GM21619 (cell line): ENCODE data around the gene AEN.

Experiments
- ATAC-seq: cut with Tn5 transposase; IDR thresholded peaks from one replicate; pipeline ENCODE4 v1.9.1; 2021; ENCODE audit not compliant: unreplicated experiment

The AEN gene

GRCh38 chr15:88649753-88650551 is 28.8 kb downstream of the AEN start:
- no peak for ATAC-seq

DNA sequence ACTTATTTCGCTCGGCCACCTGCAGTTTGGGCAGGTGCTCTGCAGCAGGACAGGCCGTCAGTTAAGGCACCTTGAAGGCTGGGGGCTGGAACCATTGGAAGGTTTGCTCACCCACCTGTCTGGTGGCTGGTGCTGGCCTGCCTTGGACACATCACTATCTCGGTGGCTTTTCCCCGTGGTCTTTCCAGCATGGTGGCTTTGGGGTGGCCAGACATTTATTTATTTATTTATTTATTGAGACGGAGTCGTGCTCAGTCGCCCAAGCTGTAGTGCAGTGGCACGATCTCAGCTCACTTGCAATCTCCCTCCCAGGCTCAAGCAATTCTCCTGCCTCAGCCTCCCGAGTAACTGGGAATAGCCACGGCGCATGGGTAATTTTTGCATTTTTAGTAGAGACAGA is 29.4 kb downstream of the AEN start:
- ATAC-seq = no peak

DNA sequence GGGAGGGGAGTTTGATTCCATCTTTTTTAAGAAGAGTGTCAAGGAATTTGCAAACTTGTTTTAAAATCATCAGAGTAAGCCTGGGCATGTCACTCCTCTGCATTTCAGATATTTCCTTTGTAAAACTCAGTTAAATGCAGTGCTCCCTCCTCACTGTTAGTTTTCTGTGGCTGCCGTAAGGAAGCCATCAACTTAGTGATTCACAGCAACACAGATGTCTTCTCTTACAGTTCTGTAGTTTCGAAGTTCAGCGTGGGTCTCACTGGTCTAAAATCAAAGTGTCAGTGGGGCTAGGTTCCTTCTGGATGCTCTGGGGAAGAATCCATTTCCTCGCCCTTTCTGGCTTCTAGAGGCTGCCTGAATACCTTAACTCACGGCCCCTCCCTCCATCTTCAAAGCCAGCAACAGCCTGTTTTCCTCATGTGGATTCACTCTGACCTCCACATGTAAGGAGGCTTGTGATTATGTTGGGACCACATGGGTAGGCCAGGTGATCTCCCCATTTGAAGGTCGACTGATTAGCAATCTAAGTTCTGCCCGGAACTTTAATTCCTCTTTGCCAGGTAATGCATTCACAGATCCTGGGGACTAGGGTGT is 30.1 kb downstream of the AEN start:
- no peak for ATAC-seq

DNA sequence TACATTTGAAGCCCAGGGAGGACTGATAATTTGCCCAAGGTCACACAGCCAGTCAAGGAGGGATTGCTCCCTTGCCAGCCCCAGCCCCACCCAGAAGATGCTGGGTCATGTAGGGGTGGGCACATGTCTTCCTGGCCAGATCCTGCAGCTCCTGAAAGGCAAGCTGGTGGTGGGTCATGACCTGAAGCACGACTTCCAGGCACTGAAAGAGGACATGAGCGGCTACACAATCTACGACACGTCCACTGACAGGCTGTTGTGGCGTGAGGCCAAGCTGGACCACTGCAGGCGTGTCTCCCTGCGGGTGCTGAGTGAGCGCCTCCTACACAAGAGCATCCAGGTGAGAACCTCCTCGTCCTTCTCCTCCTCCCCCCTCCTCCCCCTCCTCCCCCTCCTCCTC is 30.8 kb downstream of the AEN start:
- no peak for ATAC-seq

- ATAC-seq = no peak
Measured at GRCh38 chr15:88652456-88653199, 31.5 kb downstream of the AEN start.

GRCh38 chr15:88653200-88654064 is 32.3 kb downstream of the AEN start:
- ATAC-seq = no peak

DNA sequence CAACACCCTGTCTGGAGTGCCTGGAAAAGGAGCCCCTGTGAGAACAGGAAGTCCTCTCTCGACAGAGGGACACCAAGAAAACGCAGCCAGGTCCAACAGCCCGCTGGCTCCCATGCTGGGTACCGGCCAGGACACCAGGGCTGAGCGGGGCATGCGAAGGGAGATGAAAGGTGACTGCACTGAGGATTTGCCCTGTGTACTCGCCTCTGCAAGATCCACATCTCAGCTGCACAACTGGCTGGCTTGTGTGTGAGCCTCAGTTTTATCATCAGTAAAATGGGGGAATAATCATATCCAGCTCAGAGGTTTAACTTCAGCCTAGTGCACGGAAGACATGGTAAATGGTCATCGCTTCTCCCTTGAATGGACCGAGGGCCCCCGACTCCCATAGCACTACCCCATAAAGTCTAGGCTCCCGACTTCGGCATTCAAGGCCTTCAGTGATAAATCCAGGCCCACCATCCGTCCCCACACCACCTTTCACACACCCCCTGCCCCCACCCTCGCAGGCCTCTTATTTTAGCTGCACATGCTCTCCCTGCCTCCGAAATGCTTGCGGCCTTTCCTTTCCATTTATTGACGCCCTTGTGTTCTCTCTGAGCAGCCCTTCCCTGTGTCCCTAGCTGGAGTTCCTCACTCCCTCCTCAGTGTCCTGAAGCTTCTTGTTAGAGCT is 33.4 kb downstream of the AEN start:
- no peak for ATAC-seq

DNA sequence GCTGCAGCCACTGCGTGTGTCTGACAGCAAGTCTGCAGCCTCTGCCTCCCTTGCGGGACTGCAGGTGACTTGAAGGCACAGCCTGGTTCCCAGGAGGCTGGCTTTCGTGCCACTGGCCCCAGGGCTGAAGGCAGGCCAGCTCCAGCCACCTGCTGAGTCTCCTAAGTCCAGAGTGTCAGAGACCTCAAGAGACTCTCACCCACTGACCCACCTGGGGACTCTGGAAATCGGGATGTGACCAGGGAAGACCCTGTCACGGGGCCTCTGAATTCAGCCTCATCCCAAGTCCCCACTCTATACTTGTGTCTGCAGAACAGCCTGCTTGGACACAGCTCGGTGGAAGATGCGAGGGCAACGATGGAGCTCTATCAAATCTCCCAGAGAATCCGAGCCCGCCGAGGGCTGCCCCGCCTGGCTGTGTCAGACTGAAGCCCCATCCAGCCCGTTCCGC is 34.0 kb downstream of the AEN start:
- ATAC-seq = no peak

DNA sequence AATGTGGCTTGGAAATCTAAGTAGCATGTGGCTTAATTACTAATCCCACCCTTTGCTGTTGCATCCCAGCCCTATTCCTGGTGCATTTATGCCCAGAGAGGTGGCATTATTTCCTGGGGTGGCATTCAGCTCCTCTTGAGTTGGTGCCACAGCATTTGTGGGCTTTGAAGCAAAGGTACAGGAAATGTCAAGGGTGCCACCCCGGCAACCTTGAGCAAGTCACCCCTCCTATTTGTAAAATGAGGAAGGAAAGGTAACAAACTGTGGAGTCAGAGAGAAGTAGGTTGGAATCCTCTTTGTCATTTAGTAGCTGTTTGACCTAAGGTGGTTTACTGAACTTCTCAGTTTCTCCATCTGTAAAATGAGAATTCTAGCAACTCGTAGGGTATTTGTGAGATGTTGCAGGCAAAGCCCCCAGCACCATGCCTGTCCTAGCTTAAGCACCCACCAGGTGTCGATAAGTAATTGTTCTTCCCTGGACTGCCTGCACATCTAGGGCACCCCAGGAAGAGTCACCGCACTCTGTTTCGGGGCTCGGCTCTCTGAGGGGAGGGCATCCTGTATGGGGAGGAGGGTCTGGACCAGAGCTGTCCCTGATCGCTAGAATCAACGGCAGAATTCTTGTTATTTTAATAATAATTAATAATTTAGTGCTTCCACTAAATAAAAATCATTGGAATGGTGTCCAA is 34.8 kb downstream of the AEN start:
- no peak for ATAC-seq

- peak; percentile 90 for ATAC-seq
Measured at GRCh38 chr15:88656760-88657221, 35.7 kb downstream of the AEN start.

DNA sequence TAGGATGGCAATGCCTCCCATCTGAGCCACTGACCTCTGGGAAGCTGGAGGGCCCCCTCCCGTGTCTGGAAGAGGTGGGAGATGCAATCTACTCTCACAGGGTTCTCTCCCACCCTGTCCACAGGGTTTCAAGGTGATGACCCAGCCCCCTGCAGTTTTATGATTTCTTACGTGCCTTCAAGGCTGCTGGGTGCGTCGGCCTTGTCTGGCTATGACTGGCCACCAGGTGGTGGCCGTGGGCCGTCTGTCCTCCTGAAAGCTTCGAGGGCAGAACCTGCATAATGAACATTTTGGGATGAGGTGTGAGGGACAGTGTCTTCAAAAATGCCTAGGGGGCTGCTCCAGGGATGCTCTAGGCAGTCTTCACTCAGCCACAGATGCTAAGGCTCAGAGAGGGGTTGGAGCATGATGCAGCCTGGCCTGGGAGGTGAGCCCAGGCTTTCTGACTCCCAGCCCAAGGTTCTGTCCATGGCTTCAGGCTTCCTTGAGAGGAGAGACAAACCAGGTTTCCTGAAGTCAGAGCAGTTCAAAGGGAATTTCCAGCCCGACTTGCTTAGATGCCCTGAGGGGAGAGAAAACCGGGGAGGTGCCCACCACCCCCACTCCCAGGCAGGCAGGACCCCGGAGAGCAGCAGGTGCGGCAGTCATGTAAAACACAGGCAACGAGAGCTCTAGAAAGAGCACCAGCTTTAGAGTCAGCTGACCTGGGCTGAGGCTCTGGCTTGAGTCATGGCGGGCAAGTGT is 36.4 kb downstream of the AEN start:
- no peak for ATAC-seq

DNA sequence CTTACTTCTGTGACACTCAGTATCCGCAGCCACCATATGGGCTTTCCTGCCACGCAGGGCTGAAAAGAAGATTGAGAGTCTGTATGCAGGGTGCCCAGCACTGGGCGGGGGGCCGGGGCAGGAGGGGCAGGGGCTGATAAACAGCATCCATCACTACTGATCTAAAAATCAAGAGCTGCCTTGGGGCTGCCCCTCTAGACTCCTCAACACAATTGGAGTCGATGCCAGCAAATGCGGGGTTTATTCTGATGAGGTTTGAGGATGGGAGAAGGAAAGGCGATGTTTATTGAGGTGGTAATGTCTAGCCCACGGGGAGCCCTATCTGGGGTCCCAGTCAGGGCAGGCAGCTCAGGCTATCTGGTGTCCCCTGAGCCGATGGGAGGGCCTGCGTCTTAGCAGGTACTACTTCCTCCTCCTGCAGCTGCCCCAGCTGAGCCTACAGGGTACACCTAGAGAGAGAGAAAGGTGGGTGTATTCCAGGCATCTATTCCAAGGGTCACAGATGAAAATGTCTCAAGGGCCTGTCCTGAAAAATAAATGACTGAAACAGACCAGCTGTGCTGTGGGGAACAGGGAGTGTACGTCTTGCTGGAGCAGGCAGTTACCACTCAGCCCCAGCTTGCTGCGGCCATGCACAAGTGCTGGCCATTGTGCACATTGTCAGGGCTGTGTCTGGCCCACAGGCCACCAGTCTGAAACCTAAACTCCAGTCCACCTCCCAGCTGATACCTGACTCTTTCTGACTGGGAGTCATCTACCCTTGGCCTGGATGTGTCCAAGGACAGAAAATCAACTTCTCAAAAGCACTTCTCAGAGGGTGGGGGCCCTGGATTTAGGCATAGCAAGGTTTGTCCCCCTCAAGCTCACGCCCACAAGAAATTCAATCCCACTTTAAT is 37.2 kb downstream of the AEN start:
- ATAC-seq = no peak

DNA sequence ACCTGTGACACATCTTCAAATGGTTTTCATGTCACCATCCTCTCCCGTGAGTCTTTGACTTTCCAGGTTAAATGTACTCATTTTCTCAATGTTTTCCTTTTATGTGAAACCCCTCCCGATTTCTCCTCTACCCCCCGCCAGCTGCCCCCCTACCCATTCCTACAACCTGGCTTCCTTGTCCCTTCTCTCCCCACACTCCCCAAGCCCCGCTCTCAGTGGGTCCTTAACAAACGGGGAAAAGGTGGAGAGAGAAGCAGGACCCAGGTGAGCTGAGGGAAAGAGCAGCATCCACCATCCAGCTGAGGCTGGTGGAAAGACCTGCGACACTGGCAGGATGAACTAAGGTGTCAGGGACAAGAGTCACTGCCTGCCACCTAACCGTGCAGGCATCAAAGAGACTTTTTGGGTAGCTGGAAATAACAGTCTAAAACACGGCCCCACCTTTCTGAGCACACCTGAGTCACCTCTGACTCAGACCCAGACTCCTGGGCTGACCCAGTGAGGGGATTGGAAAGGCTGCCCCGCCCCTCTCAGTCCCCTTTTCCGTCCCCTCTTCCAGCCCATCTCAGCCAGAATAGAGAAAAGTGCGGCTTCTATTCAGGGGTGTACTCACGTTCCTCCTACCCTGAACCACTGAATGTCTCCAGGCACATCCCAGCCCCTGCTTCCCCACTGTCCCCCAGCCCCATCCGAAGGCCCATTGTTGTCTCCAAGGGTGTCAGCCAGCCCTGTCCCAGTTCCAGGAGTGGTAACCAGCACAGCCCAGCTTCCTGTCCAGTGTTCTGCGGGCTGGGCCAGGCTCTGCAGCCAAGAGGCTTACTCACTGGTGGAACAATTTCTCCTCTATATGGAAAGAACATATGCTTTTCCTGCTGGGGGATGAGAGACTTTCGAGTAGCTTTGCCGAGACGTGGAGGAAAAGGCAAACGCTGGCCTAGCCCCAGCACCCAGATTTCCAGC is 38.1 kb downstream of the AEN start:
- no peak for ATAC-seq

DNA sequence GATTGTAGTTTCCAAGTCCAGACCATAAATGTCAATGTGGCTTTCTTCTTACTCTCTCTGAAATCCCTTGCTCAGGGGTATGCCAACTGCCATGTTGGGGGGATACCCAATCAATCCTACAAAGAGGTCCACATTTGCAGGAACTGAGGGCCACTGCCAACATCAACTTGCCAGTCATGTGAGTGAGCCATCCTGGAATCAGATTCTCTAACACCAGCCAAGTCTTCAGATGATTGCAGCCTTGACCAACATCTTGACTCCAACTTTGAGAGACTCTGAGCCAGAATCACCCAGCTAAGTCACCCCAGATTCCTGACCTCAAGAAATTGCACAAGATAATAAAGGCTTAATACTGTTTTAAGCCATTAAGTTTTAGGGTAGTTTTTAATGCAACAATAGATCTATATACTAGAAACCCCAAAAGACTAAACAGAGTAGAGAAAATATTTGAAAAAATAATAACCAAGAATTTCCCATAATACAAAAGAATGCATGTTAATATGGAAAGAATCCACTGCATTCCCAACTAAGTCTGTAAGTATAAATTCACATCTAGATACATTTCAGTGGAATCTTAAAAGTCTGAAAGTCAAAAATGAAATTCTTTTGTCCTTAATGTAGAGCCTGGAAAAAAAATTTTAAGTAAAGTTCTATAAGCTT is 40.0 kb downstream of the AEN start:
- ATAC-seq = no peak

GRCh38 chr15:88661761-88662556 is 40.8 kb downstream of the AEN start:
- ATAC-seq = no peak
